ENCODE data around the gene ALDH1A3.

Gene ALDH1A3

DNA sequence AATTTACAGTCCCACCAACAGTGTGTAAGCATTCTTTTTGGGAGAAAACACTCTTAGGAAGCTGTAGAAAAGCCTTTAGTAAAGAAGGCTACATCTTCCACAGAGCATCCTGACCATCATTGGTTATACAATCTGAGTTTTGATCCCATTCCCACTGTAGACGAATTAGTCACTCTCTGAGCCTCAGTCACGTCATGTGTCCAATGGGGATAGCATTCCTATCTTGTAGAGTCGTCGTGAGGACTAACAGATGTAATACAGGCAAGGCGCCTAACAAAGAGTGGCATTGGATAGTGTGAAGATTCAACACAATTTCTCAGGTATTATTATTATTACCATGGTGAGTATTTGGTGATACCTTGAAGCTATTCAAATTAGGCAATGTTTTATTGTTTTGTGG lies 44.0 kb upstream of the ALDH1A3 start:
- no peak for DNase-seq
- no peak overlapping the region for H3K4me3 ChIP-seq (ENCODE audit: low read depth, low read length)
- H3K4me1 ChIP-seq, result no peaks in the 10 kb centered on the region; the same call in 1 of the 2 replicates
- H3K36me3 ChIP-seq, result no peaks in the 10 kb centered on the region
- H3K9me3 ChIP-seq, result no peaks in the 10 kb centered on the region
- no peaks in the 10 kb centered on the region for H3K27me3 ChIP-seq
- TF ChIP-seq, protein P1, sequence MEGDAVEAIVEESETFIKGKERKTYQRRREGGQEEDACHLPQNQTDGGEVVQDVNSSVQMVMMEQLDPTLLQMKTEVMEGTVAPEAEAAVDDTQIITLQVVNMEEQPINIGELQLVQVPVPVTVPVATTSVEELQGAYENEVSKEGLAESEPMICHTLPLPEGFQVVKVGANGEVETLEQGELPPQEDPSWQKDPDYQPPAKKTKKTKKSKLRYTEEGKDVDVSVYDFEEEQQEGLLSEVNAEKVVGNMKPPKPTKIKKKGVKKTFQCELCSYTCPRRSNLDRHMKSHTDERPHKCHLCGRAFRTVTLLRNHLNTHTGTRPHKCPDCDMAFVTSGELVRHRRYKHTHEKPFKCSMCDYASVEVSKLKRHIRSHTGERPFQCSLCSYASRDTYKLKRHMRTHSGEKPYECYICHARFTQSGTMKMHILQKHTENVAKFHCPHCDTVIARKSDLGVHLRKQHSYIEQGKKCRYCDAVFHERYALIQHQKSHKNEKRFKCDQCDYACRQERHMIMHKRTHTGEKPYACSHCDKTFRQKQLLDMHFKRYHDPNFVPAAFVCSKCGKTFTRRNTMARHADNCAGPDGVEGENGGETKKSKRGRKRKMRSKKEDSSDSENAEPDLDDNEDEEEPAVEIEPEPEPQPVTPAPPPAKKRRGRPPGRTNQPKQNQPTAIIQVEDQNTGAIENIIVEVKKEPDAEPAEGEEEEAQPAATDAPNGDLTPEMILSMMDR (IDR thresholded peaks at IDR 0.05; ENCODE audit: low read depth, low read length), result no peak

DNA sequence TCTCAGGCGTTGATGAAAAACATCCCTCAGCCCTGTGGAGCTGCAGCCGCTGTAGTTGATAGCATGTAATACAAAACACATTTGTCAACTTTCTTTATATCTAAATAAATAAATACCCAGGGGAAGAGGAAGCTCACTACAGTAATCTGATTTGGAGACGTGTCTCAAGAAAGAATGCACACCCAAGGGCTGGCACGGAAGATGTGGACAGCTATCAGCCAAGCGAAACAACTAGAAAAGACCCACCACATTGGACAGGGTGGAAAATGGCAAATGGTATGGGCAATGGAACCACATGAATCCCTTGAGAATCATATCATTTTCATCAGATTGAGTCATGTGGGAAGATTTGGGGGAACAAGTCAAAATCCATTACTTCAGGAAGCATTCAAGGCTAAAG lies 43.1 kb upstream of the ALDH1A3 start:
- H3K4me3 ChIP-seq (ENCODE audit: low read depth, low read length), result no peak overlapping the region
- TF ChIP-seq, protein P1 (IDR thresholded peaks at IDR 0.05; ENCODE audit: low read depth, low read length), result no peak

DNA sequence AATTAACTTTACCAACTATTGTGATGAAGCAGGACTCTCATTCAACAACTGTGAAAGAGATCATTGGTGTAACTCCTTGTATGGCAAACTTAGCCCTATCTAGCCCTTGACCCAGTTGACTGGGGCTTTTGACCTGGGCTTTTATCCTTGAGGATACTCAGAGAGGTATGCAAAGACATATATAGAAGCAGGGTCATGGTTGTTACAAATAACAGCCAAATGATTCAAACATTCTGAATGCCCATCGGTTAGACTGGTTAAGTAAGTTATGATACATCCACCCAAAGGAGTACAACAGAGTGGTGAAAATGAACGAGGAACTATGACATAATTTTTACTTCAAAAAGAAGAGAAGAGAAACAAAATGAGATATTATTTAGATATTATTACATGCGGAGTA lies 38.2 kb upstream of the ALDH1A3 start:
- H3K27me3 ChIP-seq, result no peaks in the 10 kb centered on the region
- TF ChIP-seq, protein P1 (IDR thresholded peaks at IDR 0.05; ENCODE audit: low read depth, low read length), result no peak
- DNase-seq, result no peak
- H3K4me1 ChIP-seq, result no peaks in the 10 kb centered on the region
- H3K4me3 ChIP-seq (ENCODE audit: low read depth, low read length), result no peak overlapping the region
- no peaks in the 10 kb centered on the region for H3K36me3 ChIP-seq
- H3K9me3 ChIP-seq, result no peaks in the 10 kb centered on the region

More for the DNA sequence above, 43.1 kb upstream of the ALDH1A3 start:
- no peak for DNase-seq
- Histone ChIP-seq H3K36me3 (no peaks in the 10 kb centered on the region), H3K27me3 (no peaks in the 10 kb centered on the region), H3K9me3 (no peaks in the 10 kb centered on the region), H3K4me1 (no peaks in the 10 kb centered on the region; the same call in 1 of the 2 replicates)

DNA sequence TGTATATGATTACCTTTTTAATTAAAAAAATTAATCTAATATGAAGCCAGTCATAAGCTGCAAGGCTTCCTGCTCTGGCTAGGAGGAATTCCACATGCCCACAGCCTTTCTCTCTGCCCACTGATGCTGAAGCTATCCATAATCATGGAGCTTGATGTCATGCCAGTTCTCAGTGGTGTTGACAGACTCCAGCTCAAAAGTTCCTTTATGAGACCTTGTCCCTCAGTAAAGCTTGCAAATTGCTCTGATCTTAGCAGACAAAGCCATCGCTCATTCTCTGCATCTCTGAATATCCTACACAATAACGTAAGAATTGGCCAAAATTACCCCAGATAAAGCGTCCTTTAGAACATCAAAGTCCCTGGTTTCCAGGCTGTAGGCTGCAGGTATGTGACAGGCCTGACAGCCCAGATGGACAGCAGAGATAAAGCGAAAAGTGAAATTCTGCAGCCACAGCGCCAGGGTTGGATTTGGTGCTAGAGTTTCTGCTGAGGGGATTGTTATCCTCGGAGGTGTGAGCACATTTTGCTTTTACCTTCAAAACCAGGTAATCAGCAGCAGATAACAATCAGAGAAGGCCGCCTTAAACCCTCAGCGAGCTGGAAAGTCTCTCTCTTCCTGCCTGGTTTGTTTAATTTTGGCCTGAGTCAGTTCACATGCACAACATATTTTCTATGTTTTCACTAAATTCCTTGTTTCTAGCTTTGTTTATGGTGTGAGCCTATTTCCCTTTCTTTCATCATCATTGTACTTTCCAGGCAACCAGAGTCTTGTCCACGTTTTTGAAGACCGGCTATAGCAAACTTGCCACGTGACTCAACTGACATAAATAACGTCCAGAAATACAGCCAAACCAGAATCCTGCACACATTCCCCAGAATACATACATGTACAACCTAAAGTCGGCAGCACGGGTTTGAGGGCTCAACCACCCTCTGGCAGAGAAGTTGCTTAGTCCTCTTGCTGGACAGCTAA lies 36.6 kb upstream of the ALDH1A3 start:
- H3K9me3 ChIP-seq, result no peaks in the 10 kb centered on the region
- H3K36me3 ChIP-seq, result no peaks in the 10 kb centered on the region
- DNase-seq, result no peak
- no peaks in the 10 kb centered on the region for H3K27me3 ChIP-seq
- TF ChIP-seq, protein P1 (IDR thresholded peaks at IDR 0.05; ENCODE audit: low read depth, low read length), result no peak
- no peak overlapping the region for H3K4me3 ChIP-seq (ENCODE audit: low read depth, low read length)
- H3K4me1 ChIP-seq, result no peaks in the 10 kb centered on the region

DNA sequence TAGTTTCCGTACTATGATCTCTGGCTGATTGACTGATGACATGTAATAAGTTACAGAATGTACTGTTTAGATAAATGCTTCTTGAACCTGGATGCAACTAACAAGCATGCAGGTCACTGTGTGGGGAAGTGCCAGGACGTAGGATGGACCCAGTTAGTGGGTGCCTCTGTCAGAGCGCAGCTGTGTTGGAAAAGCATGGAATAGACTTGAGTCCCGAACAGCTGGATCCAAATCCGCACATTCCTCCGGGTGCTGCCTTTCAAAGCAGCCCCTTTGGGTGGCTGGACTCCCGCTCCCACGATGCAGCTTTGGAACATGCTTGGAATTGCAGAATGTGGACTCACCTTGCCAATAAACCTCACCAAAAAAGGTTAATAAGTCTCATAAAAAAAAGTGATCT lies 35.5 kb upstream of the ALDH1A3 start:
- no peaks in the 10 kb centered on the region for H3K27me3 ChIP-seq
- TF ChIP-seq, protein P1 (IDR thresholded peaks at IDR 0.05; ENCODE audit: low read depth, low read length), result no peak
- H3K9me3 ChIP-seq, result no peaks in the 10 kb centered on the region
- no peaks in the 10 kb centered on the region for H3K4me1 ChIP-seq
- no peak for DNase-seq
- H3K36me3 ChIP-seq, result no peaks in the 10 kb centered on the region
- no peak overlapping the region for H3K4me3 ChIP-seq (ENCODE audit: low read depth, low read length)

DNA sequence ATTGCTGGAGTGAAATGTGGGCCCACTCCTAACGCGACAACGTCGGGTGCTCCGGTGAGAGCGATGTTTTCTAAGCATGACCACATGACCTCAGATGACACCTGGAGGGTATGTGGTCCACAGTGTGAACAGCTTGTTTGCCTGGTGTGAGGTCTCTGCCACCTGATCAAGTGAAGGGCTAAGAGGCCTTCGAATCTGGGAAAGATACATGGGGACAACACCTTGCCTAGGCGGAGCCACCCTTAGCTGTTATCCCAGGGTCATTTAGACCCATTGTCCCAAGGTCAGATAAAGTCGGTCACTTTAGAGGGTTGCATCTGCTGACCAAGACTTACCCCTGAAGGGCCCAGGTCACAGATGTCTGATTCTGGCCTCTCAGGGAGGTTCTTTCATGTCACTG lies 34.9 kb upstream of the ALDH1A3 start:
- Histone ChIP-seq H3K9me3 (no peaks in the 10 kb centered on the region), H3K4me3 (ENCODE audit: low read depth, low read length) (no peak overlapping the region), H3K27me3 (no peaks in the 10 kb centered on the region), H3K36me3 (no peaks in the 10 kb centered on the region), H3K4me1 (no peaks in the 10 kb centered on the region)
- TF ChIP-seq, protein P1 (IDR thresholded peaks at IDR 0.05; ENCODE audit: low read depth, low read length), result no peak
- no peak for DNase-seq
